Fibroblast of peridontal ligament (primary cell): Measurements from ENCODE around the gene ARHGDIA.

ENCODE experiments used
- DNase-seq: peaks from one replicate; pipeline ENCODE4 v3.0.0-alpha.2; 2010; ENCODE audit errors: extremely low read depth

ARHGDIA gene

DNA sequence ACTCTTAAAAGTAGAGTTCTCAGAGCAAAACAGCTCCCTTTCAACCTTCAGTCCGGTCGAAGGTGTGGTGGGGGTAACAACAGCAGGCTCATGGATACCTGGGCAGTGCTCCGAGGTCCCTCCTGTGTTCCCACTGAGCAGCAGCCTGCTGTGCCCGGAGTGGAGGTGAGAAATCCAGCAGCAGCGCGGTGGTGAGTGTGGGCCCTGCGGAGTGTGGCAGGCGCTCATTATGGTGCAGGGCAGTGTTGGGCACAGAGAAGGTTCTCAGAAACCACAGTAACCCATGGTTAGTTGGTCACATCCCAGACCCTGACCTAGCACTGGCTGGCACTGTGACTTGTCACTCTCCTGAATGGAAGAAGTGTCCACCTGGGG, 5.8 kb downstream of the ARHGDIA start:
- DNase-seq, result no peak

- no peak for DNase-seq
Measured at GRCh38 chr17:81863833-81864768, 7.0 kb downstream of the ARHGDIA start.

DNA sequence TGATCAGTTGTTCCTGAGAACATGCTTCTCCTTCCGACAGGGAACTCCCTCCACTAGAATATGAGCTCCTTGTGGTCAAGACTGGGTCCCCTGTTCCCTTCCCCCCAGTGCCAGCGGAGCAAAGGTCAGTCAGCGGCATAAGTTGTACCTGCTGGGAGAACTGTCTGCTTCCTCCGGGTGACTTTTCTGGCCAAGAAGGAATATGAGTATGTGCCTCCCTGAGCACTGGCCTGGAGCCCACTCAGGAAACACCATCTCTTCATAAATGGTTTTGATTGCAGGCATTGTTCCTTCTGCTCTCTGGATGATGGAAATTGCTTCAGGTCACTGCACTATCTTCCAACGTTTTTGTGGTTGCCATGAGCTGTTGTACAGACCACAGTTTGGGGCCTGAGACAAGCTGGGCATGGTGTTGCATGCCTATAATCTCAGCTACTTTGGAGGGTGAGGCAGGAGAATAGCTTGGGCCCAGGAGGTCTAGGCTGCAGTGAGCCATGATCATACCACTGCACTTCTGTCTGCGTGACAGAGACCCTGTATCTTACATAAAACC, 7.9 kb downstream of the ARHGDIA start:
- DNase-seq, result peak; percentile 17

GRCh38 chr17:81860756-81861568, 10.2 kb downstream of the ARHGDIA start:
- peak; percentile 100 for DNase-seq

- DNase-seq, result no peak
Measured at GRCh38 chr17:81859906-81860755, 11.0 kb downstream of the ARHGDIA start, which contains the start of gene P4HB. Gene P4HB, minus strand, starts transcription at chr17:81860535. Its CDS starts 64 bp downstream, at chr17:81860471.

DNA sequence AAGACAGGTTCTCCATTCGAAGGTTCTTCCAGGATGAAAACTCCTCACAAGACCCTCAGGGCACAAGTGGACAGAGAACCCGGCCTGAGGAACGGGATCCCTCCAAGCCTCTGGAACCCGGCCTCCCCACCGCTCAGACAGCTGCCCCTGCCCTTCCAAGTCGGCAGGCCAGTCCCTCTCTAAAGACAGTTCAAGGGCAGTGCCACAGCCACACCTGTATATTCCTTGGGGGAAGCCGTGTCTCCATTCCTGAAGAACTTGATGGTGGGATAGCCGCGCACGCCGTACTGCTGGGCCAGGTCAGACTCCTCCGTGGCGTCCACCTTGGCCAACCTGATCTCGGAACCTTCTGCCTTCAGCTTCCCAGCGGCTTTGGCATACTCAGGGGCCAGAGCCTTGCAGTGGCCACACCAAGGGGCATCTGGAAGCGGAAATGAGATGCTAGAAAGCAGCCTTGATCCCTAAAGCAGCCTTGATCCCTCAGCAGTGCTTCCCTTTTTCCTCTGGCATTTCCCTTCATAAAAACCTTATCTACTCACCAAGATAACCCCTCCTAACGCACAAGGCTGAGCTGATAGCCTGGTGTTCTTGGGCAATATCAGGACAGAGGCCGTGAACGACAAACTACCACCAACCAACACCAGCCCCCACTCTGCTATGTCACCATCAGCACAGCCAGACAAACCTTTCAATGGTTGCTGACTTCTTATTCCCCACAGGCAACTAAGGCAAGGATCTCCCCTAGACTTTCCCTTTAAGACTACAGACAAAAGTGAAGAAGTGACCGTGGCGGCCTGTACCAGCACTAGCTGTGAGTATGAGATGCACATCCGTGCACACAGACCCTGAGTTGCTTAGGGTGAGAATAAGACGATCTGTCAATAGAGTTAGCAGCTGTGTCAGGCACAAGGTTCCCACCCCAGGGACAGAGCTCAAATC, 11.9 kb downstream of the ARHGDIA start:
- peak; percentile 25 for DNase-seq

- no peak for DNase-seq
Measured at GRCh38 chr17:81858170-81858966, 12.8 kb downstream of the ARHGDIA start.

GRCh38 chr17:81854974-81855774, 16.0 kb downstream of the ARHGDIA start:
- no peak for DNase-seq

GRCh38 chr17:81852237-81852636, 18.9 kb downstream of the ARHGDIA start:
- no peak for DNase-seq

DNA sequence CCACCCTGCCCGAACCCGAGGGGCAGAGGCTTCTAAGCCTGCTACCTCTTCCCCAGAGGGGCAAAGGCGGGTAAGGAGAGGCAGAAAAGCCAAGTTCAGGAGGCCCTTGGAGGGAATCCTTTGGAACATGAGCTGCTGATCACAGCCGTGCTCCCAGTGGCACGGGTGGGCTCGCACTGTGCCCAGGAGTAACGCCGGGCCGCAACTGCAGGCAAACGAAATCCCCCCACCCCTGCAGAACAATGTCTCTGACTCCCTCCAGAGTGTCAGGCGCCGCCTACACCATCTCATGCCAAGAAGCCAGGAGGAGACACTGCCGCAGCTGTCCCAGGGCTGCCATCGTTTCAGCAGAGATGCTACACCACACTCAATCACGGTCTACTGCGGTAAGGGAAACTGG, 19.7 kb downstream of the ARHGDIA start:
- DNase-seq, result no peak

DNA sequence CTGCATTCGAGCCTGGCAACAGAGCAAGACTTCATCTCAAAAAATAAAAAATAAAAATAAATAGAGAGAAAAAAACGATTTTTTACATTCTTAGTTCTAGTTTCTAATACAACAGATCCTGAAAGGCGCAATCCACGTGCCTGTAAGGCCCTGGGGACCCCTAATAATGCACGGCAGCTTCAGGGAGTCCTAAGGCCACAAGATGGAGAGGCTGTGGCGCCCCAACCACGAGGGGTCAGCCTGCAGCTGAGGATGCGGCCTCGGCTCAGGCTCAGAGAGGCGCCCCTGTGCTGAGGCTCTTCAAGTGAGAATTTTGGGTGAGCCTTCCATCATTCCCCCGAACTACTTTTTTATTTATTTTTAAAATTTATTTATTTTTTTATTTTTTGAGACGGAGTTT, 21.7 kb downstream of the ARHGDIA start:
- DNase-seq, result no peak

GRCh38 chr17:81846743-81847689, 24.1 kb downstream of the ARHGDIA start:
- DNase-seq, result no peak

- no peak for DNase-seq
Measured at GRCh38 chr17:81845881-81846742, 25.0 kb downstream of the ARHGDIA start.

DNA sequence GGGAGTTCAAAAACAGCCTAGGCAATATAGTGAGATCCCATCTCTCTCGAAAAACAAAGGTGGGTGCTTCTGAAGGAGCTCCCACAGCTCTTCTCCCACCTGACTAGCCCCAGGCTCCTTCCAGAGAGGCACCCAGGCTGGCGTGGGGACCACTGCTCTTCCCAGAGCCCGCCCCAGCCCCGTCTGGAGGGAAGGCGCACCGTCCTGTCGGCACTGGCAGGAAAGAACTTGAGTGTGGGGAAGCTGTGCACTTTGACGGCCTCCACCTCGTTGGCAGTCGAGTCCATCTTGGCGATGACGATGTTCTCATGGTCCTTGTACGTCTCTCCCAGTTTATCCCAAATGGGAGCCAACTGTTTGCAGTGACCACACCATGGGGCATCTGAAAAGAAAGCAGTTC, 25.8 kb downstream of the ARHGDIA start:
- no peak for DNase-seq

- no peak for DNase-seq
Measured at GRCh38 chr17:81844887-81845286, 26.2 kb downstream of the ARHGDIA start.

DNA sequence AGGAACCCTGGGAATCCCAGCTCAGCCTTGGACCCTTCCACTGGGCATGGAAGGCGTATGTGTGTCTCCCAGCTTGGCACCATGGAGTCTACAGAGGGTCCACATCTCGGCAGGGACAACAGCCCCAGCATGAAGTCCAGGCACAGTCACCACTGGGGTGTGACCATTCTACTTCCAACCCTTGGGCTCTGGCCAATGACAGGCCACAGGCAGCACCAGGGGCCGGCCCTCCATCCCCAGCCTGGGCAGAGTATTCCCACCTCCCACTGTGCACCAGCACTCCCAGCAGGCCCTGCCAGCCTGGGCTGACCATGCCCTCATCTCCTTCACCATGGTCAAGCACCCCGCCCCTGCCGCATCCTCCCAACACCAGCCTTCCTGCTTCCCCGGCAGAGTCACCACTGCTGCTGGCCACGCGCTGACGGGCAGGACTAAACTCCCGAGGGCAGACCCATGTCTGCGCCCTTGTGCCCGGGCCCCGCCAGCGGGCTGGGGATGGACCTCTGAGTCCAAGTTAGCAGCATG, 26.7 kb downstream of the ARHGDIA start:
- no peak for DNase-seq
